Glomerular endothelial cell (primary cell): ENCODE results near the gene FXR1. TPM values are rescaled to one million over a fixed set of nuclear protein-coding genes. Genes with fewer than 3 reads are reported as not detected.
"Not testable (repeated sequence)": the region's sequence is repeated elsewhere in the genome, so short reads cannot be mapped to it uniquely, and the experiment has no call there.

Source experiments
- DNase-seq: peaks from one replicate; pipeline ENCODE4 v3.0.0-alpha.2; 2011; ENCODE audit warnings: low read depth, low spot score; ENCODE audit errors: extremely low read depth
- total RNA-seq: library from RNA; depleted of rRNA; stranded (reverse); fragments of >200 nt; gene quantifications from 2 replicates; pipeline ENCODE4 v1.2.3, GENCODE V29; 2015

FXR1 gene
- total RNA-seq, result 136 and 158 TPM in 2 replicates

DNA sequence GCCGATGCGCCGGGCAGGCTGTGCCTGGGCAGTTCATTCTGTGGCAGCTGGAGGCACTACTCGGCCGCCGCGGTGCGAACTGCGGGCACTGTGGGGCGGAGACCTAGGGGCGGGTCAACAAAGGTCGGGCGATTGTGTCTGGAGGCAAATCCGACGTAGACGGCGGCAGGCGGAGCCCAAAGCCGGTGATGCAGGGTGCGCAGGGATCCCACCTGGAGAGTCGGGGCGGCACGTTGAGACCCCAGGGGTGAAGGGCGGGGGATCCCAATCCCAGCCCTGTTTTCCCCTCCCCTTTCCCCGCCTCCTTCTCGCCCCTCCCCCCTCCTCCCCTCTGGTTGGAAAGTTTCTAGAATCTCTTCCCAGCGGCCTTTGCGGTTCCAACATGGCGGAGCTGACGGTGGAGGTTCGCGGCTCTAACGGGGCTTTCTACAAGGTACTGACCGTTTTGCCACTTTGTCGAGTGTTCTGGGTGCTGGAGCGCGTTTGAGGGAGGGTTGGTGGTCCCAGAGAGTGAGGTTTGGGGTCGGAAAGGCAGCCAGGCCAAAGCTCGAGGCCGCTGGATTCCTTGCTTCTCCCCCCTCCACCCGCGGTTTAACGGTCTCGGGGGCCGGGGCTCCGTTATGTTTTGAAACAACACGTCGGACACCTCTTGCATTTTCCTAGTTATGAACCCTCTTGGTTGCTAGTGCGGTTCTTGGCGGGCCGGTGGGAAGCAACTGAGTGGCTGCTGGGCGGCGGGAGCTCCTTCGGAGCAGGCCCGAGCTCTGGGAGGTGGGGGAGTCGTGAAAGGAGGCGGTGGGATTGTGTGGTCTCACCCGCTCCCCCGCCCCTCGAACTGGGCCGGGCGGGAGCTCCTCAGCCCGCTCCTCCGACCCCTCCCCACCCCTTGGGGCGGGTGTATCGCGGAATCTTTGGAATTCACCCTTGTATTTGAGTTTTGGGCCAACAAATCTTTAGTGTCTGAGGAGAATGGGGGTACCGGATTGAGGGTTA, at the start of gene FXR1:
TSS of gene FXR1 (plus strand) at position 367 of the 993 bp plus-strand sequence. CDS start at position 383, 16 bp downstream.
- DNase-seq, result peak; percentile 34

DNA sequence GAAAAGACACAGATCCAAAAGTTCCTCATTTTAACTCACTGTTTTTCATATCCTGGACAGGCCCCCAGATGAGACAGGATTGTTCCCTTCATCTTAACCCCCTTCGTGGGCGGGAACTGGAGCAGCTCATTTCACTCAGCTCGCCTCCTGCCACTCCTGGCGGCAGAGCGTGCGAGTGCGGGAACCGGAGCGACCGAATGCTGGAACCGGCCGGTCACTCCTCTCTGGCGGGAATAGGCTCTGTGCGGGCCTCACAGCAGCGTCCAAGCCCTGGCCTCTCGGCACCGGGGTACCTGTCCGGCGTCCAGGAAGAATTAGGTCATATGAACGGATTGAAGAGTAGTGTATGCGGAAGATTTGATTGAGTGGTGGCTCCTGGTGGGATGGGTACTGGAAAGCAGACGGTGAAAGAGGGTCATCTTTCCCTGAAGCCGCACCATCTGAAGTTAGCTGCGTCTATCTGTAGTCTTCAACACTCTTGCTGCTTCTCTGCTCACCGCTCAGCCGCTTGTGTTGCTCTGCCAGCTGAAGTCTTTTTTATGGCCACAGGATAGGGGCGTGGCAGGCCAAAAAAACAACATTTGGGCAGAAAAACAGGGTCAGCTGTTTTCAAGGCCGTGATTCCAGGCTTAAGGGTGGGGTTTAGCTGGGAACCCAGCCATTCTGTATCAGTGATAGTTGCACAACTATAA, 42.3 kb upstream of the FXR1 start:
- no peak for DNase-seq

DNA sequence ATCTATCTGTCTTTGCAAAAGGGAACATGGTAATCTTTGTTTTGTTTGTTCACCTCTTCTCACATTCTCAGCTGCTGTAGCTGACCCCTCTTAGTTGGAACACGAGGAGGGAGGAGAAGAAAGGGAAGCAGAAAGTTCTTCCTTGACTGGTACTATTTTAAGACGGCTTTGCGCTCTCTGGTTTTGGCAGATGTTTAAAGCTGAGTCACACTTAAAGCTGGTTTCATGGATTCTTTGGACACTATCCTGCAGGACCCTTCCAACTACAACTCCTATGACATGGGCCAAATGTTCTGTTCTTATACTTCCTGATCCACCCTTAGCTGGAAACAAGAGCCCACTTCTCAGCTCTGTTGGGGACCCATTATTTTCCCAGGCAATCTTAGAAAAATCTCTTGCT, 40.6 kb upstream of the FXR1 start:
- no peak for DNase-seq

DNA sequence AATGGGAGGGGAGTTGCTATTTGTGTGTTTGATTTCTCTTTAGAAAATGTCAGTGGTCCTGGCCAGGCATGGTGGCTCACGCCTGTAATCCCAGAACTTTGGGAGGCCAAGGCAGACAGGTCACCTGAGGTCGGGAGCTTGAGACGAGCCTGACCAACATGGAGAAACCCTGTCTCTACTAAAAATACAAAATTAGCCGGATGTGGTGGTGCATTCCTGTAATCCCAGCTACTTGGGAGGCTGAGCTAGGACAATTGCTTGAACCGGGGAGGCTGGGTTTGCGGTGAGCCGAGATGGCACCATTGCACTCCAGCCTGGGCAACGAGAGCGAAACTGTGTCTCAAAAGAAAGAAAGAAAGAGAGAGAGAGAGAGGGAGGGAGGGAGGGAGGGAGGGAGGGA, 40.0 kb upstream of the FXR1 start:
- DNase-seq, result not testable (repeated sequence)

DNA sequence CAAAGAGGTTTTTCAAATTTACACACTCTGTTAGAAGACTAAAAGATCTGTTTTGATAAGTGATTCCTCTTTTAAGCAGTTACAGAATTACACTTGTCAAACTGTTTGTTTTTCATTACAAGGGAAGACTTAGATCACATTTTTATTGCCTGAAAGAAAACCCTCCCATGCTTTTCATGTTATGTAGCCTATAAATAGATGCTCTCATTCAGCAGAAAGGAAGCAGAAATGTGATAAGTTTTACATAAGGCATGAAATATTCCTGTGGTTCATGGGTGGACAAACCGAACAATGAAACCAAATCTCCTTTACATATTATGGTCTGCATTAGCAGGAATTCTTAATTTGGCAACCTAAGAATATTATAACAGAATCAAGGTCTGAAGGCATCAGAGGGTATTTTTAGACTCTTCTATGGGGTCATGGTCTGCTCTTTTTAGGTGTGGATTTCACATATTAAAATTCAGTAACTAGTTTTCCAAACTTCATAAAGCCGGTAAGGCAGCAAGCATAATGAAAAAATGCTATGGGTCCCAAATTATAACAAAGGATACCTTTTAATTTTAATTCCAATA, 37.3 kb upstream of the FXR1 start:
- DNase-seq, result no peak

DNA sequence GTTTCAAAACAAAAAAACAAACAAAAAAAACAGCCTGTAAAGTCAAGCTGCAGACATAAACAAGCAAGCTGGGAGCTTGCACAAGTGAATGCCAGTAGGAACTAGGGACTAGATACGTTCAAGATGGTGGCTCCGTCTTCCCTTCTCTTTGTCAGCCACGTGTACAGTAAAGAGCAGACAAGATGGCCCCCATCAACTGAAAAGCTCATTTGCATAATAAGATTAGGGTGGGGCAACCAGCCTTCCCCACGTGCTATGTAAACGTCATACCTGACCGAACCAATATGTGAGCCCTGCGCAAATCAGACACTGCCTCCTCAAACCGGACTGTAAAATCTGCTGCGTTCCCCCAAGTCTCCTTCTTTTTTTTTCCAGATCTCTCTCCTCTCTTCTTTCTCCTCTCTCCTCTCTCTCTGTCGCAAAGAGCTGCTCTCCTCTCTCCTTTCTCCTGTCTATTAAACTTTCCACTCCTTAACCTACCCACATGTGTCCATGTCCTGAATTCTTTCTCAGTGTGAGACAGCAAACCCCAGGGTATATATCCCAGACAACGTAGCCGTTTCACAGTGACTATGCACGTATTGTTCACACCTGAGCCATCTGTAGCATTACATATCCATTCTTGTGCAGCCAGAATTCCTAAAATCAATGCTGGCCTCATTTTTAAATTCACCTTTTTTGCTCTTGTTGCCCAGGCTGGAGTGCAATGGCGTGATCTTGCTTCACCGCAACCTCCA, 31.2 kb upstream of the FXR1 start:
- no peak for DNase-seq

DNA sequence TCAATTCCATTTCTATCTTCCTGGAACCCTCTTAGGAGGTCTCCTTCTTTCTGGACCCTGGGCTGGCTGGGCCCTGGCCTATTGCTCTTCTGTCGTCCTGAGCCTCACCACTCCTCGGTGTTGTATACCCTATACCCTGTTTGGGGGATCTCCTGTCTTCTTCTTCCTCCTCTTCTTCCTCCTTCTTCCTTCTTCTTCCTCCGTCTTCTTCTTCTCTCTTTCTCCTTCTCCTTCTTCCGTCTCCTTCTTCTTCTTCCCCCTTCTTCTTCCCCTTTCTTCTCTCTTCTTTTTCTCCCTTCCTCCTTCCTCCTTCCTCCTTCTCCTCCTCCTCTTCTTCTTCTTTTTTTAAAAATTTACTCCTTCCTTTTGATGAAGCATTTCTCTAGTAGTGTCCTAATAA, 30.4 kb upstream of the FXR1 start:
- no peak for DNase-seq

DNA sequence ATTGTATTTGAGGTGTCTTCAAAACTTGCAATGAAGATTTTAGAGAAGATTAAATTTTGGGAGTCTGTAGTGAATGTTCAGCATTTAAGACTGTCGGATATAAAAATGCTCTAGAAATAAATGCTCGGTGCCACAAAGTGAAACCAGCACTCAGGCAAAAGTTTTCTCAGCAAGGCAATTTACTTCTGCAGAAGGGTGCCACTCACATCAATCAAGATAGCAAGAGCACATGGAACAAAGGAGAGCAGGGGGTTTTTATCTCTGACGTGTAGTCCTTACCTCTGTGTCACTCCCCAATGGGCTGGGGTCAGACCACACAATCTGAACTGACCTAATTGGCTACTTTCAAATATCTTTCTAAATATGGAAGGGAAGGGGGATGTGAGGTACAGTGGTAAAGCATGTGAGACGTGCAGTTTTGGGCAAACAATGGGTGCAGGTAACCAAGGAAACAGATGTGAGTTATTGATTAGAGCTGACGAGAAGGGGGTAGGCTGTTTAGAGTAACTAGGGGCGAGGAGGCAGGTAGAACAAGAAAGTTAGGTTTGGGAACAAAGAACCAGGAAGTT, 23.4 kb upstream of the FXR1 start:
- no peak for DNase-seq

DNA sequence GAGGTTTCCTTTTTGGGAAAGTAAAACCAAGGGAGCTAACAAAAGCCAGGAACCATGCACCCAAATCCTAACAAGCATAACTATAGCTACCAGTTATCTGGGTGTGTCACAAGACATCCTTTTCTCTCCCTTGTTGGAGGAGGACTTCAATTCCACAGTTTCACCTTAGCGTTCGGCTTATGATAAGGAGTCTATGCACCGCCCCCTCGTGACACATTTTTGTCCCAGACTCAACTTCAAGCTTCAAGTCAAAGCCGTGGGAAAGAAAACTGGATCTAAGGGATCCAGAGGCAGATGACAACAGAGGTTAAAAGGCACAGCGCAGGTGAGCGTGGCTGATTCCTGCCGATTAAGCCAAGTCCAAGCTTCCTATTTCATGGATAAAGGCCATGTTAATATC, 13.9 kb upstream of the FXR1 start:
- no peak for DNase-seq

DNA sequence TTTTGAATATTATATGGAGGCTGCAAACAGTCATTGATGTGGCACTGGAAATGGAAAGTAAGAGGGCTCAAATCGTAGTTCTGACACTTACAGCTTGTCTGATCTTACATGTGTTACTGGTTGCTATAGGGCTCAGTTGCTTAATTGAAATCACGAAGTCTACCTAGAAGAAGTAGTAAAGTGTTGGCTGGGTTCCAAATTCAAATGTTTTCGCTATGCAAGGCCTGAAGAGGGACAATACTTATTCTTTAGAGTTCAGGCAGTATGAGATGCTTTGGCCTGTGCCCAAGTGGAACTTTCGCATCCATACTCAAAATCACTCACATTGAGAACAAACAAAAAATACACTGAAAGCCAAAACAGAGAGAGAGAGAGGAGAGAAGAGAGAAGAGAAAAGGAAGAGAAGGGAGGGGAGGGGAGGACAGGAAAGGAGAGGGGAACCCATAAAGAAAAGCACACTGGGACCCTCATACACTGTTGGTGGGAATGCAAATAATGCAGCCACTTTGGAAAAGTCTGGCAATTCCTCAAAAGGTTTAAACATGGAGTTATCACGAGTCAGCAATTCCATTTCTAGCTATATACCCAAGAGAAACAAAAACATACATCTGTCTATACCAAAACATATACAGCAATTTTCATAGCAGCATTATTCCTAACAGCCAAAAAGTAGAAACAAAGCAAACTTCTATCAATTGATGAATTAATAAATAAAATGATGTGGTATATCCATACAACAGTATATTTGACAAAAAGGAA, 2.9 kb upstream of the FXR1 start:
- no peak for DNase-seq

DNA sequence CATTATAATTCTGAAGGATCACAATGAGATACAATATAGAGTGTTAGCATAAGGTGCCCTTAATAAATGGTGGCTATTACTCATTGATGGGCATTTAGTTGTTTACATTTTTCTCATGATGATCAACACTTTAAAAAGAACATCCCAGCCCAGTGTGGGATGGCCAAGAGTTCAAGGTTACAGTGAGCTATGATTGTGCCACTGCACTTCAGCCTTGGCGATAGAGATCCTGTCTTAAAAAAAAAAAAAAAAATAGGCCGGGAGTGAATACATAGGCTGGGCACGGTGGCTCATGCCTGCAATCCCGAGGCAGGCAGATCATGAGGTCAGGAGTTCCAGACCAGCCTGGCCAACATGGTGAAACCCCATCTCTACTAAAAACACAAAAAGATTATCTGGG, 1.6 kb upstream of the FXR1 start:
- DNase-seq, result no peak

DNA sequence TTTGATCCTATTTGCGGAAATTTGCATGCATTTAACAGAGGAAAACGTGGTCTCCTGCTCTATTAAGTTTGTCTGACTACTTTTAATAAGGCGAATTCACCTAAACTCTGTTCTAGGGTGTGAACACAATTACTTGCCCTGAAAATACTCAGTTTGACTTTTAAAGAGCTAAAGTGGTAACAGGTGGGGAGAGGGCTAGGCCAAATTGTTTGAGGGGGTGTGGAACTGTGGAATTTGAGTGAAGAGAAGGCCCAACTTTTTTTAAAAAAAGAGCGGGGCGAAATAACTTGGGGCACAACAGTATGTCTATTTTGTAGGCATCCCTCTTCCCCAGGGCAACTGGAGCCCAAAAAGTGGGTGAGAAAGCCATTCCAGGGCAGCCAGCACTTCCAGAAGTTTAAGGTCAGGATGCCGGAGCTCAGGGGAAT, 580 bp upstream of the FXR1 start:
- no peak for DNase-seq

DNA sequence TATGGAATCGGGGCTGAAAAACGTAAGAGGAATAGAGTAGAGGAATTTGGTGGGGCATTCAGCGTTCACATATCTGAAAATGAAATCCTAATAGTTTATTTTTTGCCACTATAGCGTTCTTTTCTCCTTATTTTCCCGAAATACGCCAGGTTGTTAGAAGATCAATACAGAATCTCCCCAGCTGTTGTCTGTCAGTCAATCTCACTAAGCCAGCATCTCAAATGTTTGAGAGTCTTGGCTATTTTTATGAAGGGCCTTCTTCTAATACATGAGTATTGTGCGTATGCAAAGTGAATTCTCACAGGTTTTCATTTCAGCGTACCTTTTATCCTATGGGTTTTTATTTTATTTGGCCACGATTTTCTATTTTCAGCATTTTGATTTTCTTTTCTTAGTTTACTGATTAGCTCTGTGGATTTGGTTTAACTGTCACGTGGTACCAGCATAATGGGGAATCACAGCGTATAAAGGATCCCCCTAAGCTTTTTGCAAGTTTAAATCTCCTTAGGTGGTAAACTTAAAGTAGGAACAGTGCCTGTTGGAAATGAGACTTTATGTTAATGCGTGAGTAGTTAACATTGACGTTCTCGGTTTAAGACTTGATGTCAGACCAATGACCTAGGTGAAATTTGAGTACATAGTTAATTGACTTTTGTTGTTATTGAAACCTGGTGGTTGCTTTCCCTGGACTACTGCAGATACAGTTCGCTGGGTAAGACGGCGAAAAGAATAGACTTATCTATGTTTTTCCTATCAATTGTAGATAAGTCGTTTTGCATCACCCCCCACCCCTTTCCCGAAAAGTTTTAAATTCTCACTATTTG, 1.3 kb downstream of the FXR1 start:
- no peak for DNase-seq

DNA sequence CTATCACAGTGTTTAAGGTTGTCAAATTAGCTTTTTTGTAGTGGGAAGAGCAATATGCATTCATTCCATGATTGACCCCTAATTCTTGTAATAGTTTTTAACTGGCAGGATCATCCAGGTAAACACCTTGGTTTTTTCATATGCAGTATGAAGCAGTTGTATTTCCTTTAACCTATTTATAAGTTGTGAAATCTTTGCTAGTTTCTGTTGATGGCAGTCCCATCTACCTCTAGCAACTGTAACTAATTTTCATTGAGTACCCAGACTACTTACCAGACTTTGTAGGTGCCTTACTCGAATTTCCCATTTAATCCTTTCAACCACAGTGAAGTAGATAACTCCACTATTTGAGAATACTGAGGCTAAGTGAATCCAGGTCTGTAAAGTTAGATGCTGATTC, 6.1 kb downstream of the FXR1 start:
- DNase-seq, result no peak

DNA sequence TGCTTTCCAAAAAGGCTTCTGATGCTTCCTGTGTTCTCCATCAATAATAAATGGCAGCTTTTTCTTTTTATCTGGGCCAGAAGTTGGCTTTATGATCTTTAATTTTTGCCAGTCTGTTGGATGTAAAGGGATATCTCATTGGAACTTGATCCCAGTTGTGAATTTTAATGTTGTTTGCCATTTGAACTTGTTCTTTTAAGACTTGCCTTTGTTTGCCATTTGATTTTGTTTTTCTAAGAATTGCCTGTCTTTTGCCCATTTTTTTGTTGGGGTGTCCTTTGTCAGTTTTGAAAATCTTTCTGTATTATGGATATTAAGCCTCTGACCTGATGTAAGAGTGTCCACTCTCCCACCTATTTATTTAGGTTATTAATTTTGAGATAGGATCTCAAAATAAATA, 9.8 kb downstream of the FXR1 start:
- DNase-seq, result no peak

DNA sequence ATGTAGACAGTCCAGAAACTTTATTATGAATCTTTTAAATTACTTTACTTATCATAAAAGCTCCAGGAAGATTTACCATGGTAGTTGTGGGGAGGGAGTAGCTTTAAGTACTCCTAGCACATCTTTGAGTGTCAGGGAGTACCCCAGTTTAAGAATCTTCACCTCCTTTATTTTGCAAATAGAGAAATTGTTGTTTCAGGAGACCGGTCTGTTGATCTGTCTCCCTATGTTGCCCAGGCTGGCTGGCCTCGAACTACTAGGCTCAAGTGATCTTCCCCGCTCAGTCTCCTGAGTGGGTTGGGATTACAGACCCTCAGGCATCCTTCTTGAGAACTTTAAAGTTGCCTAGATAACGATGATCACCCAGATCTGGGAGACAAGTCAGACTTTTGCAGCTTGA, 11.1 kb downstream of the FXR1 start:
- no peak for DNase-seq

DNA sequence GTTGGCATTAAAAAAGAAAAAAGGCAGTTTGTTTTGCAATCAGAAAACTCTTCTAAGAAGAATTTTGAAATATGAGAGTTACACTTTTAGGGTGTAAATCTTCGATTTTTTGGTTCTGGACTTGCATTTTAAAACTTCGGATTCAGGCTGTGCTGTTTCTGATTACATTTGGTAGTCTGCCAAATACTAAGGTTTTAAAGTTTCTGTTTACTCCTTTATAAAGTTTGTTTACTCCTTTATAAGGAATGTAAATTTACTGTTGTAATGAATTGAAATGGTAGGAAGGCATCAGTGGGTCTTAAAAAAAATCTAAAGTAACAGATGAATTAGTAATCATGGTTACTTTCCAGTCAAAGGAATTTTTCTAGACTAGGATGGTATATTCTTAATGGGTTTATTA, 14.1 kb downstream of the FXR1 start:
- no peak for DNase-seq

DNA sequence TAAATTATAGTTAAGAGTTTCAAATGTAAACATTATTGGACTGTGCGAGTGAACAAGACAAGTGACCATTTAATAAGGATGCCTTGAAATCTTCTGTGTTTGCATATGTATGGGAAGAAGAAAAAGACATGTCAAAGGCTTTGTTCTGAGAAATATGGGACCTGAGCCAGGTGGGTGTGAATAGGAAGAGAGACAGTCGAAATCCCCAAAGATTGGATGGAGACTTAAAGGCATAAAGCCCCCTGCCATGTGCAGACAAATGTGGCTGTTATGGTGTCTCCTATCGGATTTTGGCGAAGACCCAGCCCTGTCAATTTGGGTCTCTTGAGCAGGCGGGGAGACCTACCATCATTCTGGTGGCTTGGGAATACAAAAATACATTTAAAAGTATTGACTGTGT, 16.9 kb downstream of the FXR1 start:
- no peak for DNase-seq

DNA sequence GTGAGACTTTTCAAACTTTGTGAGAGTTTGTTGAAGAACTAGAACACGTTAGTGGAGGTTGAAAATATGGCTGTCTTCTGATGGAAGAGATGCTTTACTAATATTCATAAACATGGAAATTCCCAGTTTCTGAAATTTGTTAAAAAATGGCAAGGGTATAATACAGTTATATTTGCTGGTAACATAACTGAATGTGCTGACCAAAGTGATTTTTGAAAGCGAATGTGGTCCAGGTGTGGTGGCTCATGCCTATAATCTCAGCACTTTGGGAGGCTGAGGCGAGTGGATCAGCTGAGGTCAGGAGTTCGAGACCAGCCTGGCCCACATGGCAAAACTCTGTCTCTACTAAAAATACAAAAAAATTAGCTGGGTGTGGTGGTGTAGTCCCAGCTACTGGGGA, 18.1 kb downstream of the FXR1 start:
- DNase-seq, result no peak
